ENCODE results near the gene CDH4.
"Not testable (repeated sequence)": the region's sequence is repeated elsewhere in the genome, so short reads cannot be mapped to it uniquely, and the experiment has no call there.

CDH4 gene

GRCh38 chr20:61253640-61254511 is 1.8 kb downstream of the CDH4 start:
- DNase-seq, result no peak

DNA sequence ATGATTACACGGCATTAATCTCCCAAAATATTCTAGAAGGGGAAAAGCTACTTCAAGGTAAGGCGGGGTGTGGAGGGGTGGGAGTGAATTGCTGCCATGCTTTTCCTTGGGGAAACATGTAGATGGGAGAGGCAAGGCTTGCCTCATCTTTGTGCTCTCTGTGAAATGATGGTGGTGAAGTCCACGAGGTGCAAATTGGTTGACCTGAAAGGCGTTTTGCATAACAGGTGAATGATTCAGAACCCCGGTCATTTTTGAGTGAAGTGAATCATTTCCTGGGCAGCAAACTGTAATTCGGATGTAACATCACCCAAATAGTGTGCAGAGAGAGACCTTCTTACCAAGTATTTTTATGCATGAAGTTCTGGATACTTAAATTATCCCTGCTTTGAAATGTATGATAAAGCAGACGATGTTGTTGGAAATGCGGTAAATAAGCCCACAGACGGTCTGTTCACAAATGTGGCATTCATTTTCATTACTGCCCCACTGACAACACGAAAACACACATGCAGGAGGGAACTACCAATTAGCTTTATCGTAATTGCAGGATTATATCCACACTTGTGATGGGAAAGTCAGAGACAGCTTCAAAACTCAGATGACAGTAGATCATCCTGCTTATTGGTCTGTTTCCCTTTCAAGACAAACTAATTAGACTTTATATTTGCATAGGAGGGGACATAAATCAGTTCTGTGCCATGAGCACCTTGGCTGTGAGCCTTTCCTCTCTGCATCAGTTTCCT is 3.0 kb downstream of the CDH4 start:
- DNase-seq, result no peak

- no peak for DNase-seq
Observed at GRCh38 chr20:61256365-61256764, 4.3 kb downstream of the CDH4 start.

DNA sequence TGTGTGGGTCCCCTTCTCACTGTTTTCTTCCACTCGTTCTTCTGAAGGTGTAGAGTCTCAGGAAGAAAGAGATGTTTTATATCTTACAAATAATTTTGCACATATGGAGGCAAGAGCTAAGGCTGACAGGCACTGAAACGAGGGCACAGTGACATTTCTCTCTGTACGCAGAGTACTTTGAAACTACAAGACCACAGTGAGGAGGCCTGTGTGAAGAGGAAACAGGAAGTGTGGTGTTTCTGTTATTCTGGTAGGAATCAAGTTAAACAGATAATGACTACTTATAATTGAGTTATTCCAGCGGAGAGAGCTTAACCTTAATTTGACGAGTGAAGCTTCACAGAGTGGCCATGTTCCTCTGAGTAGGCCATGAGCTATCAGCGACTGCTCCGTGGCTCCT is 4.8 kb downstream of the CDH4 start:
- no peak for DNase-seq

GRCh38 chr20:61257611-61258010 is 5.5 kb downstream of the CDH4 start:
- no peak for DNase-seq

DNA sequence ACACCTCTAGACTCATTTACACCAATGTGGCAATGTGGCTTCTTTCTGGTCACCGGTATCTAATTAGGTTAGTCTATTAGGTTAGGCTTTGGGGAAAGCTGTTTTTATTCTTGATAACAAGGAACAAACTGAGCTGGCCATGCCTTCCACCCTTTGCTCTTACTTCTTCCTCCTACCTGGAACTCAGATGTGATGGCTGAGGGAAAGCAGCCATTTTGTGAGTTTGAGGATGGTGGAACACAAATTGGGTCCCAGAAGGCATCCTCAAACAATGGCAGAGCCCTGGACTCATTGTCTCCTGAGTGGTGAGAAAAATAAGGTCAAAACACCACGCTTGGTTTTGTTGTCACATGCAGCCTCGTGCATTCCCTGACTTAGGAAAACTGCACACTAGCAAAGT is 7.7 kb downstream of the CDH4 start:
- no peak for DNase-seq

- DNase-seq, result no peak
Observed at GRCh38 chr20:61260905-61261304, 8.8 kb downstream of the CDH4 start.

DNA sequence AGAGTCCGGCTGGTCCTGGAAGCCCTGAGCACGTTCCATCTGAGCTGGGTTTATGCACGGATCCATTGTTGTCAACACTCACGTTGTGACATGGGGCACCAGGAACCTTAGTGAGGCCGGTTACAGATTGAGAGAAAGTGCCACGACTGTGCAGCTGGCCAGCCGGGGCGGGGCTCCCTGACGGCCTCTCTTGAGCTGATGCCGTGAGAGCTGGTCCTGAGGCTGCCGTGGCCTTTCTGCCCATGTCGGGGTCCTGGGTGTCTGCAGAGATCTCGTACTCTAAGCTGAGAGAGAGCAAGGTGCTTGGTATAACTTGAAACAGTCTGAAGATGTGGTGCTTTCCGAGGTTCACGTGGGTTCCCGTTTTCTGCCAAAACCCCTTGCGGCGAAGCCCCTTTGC is 10.0 kb downstream of the CDH4 start:
- no peak for DNase-seq

DNA sequence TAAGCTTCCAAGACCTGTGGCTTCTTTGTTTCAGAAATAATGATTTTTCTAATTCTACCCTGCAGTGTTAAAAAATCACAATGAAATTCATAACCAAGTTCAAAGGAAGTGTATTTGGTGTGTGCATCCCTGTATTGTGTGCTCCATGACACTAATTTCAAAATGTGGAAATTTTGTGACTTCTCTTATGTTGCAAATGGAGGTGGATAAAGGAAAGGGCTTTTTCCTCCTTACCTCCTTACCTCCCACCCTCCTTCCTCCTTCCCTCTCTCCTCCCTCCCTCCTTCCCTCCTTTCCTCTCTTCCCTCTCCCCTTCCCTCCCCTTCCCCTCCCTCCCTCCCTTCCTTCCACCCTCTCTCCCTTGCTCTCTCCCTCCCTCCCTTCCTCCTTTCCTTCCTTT is 10.5 kb downstream of the CDH4 start:
- DNase-seq, result no peak

DNA sequence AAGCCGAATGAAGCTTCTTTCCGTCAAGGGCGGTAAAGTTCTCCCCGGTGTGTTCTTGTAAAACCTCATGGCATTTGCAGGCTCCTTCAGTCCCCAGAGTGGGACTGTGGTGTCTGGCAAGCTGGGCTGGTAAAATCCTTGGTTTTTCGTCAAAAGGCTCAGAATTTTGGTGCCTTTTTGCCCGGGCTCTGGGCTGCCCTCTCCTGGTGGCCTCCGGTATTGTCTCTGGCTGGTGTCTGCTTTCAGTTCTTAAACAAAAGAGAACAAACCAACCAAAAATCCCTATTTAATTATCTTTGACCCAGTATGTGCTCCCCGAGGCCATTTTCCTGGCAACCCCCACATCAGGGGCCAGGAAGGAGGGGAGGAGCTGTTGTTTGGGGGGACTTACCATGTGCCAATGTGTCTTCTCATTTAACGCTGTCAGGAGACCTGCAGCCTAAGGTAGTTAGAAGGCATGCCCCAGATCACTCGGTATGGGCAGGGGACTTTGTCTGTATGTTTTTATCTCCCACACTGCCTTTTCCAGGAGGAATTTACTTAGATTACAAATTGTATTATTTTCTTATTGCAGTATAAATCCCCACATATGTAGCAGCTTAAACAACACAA is 11.1 kb downstream of the CDH4 start:
- DNase-seq, result no peak

- DNase-seq, result no peak
Observed at GRCh38 chr20:61263938-61264337, 11.9 kb downstream of the CDH4 start.

GRCh38 chr20:61267241-61267640 is 15.2 kb downstream of the CDH4 start:
- no peak for DNase-seq

- no peak for DNase-seq
Observed at GRCh38 chr20:61268024-61268423, 16.0 kb downstream of the CDH4 start.

- no peak for DNase-seq
Observed at GRCh38 chr20:61271312-61272231, 19.5 kb downstream of the CDH4 start.

DNA sequence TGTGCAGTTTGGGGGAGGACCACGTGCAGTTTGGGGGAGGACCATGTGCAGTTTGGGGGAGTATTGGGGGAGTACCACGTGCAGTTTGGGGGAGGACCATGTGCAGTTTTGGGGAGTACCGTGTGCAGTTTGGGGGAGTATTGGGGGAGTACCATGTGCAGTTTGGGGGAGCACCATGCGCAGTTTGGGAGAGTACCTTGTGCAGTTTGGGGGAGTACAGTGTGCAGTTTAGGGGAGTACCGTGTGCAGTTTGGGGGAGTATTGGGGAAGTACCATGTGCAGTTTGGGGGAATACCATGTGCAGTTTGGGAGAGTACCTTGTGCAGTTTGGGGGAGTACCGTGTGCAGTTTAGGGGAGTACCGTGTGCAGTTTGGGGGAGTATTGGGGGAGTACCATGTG is 21.0 kb downstream of the CDH4 start:
- DNase-seq, result not testable (repeated sequence)

- not testable (repeated sequence) for DNase-seq
Observed at GRCh38 chr20:61273666-61274065, 21.6 kb downstream of the CDH4 start.

GRCh38 chr20:61274326-61274725 is 22.3 kb downstream of the CDH4 start:
- DNase-seq, result no peak

DNA sequence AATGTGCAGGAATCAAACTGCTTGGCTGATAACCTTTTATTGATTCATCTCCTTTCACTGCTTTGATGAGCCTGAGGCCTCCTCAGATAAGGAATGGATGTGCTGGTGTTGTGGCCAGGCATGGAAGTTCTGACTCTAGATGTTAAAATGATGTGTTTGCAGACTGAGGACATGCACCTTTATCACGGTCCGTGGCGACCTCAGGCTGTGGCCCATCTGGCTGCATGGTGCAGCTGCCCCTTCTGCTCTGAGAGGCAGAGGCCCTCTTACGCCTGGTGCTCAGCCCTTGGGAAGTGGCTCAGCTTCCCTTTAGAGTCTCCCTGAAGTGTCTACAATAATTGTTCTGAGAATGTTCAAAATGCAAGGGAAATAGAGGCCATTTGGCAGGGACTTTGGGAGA is 26.2 kb downstream of the CDH4 start:
- DNase-seq, result no peak

DNA sequence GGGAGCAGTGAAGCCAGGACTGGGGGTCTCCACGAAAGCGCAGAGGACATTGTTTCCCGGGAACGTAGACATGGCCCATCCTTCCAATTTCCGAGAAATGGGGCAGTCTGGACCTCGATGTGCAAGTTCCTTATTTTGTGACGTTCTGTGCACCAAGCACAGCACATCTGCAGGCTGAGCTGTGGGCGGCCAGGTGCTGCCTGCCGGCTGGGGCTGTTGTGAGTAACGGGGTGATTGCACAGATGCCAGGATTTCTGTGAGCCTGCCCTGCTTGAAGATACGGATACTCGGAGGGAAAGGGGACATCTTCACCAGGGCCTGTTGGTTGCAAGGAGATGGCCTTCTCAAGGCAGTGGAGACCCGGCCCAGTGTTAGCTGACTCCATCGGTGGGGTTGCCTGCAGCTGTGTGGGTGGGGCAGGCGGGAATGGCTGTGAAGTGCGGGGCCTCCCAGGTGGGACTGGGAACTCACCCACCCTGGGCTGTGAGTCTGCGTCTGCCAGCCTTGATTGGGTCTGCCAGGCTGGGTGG is 27.6 kb downstream of the CDH4 start:
- no peak for DNase-seq

DNA sequence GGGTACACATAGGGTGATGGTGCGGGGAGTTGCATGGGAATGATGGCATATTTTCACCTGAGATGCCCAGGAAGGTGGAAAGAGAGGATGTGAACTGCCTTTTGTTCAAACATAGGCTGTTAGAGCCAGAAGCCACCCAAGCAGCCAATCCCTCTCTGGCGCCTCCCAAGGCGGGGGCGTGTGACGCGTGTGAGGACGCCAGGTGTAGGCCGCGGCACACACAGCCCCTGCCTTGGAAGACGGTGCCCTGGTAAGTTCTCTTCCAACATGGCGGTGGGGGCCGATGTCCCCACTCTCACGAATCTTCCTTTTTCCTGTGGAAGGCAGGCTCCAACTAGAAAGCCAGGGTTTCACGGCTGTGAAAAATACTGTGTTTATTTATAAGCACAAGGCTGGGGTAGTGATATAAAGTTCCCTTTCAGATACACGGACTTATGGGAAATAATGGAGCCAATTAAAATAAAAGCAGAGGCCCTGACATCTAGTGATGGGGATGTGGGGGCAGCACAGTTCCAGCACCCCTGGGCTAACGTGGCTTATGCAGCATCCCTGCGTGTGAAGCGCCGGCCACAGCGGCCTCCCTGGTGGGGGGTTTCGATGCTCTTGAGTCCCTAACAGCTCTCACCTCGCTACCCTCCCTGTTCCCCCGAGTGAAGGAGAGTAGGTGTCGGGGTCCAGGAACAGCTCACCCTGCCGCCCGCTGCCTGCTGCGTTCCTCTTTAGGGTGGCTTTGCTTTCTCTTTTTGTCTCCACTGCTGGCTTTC is 28.3 kb downstream of the CDH4 start:
- DNase-seq, result no peak

GRCh38 chr20:61281286-61281795 is 29.3 kb downstream of the CDH4 start:
- DNase-seq, result no peak
